Measurements from ENCODE around the gene BTG1. TPM values are rescaled to one million over a fixed set of nuclear protein-coding genes. Genes with fewer than 3 reads are reported as not detected.

BTG1 gene
- total and polyA plus RNA-seq, 9 of the 15 experiments (the other 6 are each of a cell fraction or from before 2014, with no cell fraction given): 3.7 to 28.6 (median 7.4) TPM

GRCh38 chr12:92124689-92125029 is 21.0 kb downstream of the BTG1 start (continued):
- TF ChIP-seq ZBTB34 (CRISPR knock-in tag; IDR thresholded peaks at IDR 0.05): no peak
- TF ChIP-seq ZMIZ1 (IDR thresholded peaks at IDR 0.05; ENCODE audit: low read depth in 2 of 2, low read length in 2 of 2): no peak
- TF ChIP-seq ZNF780A (CRISPR knock-in tag; IDR thresholded peaks at IDR 0.05): no peak
- no peak for TF ChIP-seq CBX3 (IDR thresholded peaks at IDR 0.05; ENCODE audit: borderline replicate concordance in 1 of 2, low read length in 2 of 2)
- no peak for TF ChIP-seq BRCA1 (IDR thresholded peaks at IDR 0.05)
- no peak for TF ChIP-seq BRCA1 (CRISPR knock-in tag; IDR thresholded peaks at IDR 0.05)
- no peak for TF ChIP-seq PBX2 (CRISPR knock-in tag; IDR thresholded peaks at IDR 0.05; ENCODE audit: low read depth)
- no peak for TF ChIP-seq PBX2 (tag; conservative IDR thresholded peaks at IDR 0.05; ENCODE audit: low read depth)
- TF ChIP-seq TAF9B (IDR thresholded peaks at IDR 0.05; ENCODE audit: partially characterized antibody): no peak

Measured in K562 (cell line).